ENCODE data around the gene ITGA2.

ITGA2 gene

DNA sequence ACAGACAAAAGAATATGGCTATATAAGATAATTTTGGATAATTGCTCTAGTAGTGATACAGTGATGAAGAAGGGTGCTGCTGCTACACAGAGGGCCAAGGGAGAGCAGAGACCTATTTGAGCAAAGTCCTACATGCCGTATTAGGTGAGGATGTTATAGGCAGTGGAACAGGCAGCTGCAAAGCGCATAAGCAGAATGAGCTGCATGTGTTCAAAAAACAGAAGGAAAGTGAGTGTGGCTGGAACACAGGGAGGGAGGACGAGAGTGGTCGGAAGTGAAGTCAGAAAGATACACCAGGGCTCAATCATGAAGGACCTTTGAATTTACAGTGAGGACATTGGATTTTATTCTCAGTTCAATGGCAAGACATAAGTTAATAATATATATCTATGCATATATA, 35.4 kb downstream of the ITGA2 start:
- TF ChIP-seq RAD21 (IDR thresholded peaks at IDR 0.05; ENCODE audit: low read depth) (no peak), TCF12 (IDR thresholded peaks at IDR 0.05; ENCODE audit: low read depth) (no peak), ZBTB7A (IDR thresholded peaks at IDR 0.05; ENCODE audit: low read depth) (no peak), CREB1 (IDR thresholded peaks at IDR 0.05; ENCODE audit: low read depth) (no peak), FOXM1 (IDR thresholded peaks at IDR 0.05; ENCODE audit: borderline replicate concordance, low read depth) (no peak), TEAD4 (IDR thresholded peaks at IDR 0.05) (no peak), CEBPB (IDR thresholded peaks at IDR 0.05) (no peak), YY1 (IDR thresholded peaks at IDR 0.05; ENCODE audit: low read depth) (no peak), EP300 (IDR thresholded peaks at IDR 0.05; ENCODE audit: borderline replicate concordance) (no peak), EGR1 (IDR thresholded peaks at IDR 0.05) (no peak), NFIC (IDR thresholded peaks at IDR 0.05) (no peak), TAF1 (IDR thresholded peaks at IDR 0.05; ENCODE audit: low read depth) (no peak)
- TF ChIP-seq, protein P1, sequence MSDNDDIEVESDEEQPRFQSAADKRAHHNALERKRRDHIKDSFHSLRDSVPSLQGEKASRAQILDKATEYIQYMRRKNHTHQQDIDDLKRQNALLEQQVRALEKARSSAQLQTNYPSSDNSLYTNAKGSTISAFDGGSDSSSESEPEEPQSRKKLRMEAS (IDR thresholded peaks at IDR 0.05) = no peak
- TF ChIP-seq, protein P2, sequence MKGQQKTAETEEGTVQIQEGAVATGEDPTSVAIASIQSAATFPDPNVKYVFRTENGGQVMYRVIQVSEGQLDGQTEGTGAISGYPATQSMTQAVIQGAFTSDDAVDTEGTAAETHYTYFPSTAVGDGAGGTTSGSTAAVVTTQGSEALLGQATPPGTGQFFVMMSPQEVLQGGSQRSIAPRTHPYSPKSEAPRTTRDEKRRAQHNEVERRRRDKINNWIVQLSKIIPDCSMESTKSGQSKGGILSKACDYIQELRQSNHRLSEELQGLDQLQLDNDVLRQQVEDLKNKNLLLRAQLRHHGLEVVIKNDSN (IDR thresholded peaks at IDR 0.05) = no peak
- TF ChIP-seq, protein P3, sequence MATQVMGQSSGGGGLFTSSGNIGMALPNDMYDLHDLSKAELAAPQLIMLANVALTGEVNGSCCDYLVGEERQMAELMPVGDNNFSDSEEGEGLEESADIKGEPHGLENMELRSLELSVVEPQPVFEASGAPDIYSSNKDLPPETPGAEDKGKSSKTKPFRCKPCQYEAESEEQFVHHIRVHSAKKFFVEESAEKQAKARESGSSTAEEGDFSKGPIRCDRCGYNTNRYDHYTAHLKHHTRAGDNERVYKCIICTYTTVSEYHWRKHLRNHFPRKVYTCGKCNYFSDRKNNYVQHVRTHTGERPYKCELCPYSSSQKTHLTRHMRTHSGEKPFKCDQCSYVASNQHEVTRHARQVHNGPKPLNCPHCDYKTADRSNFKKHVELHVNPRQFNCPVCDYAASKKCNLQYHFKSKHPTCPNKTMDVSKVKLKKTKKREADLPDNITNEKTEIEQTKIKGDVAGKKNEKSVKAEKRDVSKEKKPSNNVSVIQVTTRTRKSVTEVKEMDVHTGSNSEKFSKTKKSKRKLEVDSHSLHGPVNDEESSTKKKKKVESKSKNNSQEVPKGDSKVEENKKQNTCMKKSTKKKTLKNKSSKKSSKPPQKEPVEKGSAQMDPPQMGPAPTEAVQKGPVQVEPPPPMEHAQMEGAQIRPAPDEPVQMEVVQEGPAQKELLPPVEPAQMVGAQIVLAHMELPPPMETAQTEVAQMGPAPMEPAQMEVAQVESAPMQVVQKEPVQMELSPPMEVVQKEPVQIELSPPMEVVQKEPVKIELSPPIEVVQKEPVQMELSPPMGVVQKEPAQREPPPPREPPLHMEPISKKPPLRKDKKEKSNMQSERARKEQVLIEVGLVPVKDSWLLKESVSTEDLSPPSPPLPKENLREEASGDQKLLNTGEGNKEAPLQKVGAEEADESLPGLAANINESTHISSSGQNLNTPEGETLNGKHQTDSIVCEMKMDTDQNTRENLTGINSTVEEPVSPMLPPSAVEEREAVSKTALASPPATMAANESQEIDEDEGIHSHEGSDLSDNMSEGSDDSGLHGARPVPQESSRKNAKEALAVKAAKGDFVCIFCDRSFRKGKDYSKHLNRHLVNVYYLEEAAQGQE (IDR thresholded peaks at IDR 0.05; ENCODE audit: low read depth) = no peak

DNA sequence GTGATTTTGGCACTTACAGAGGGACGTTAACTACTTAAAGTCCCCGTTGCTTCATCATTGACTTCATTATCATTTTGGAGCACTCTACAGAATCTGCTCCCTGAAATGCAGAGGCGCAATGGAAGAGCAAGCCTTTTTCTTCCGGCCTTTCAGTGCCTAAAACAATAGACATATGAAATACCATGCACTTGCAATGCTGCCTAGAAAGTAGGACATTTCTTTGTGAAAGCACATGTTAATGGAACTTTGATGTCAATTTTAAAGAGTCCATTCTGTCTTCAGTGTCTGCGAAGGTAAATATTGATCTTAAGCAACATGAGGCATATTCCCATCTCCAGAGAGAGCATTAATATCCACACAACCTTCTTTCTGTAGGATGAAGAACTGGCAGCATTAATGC, 36.3 kb downstream of the ITGA2 start:
- no peak for TF ChIP-seq FOXM1 (IDR thresholded peaks at IDR 0.05; ENCODE audit: borderline replicate concordance, low read depth)
- no peak for TF ChIP-seq YY1 (IDR thresholded peaks at IDR 0.05; ENCODE audit: low read depth)
- TF ChIP-seq RAD21 (IDR thresholded peaks at IDR 0.05; ENCODE audit: low read depth) = no peak
- no peak for TF ChIP-seq TEAD4 (IDR thresholded peaks at IDR 0.05)
- TF ChIP-seq CREB1 (IDR thresholded peaks at IDR 0.05; ENCODE audit: low read depth) = no peak
- TF ChIP-seq EP300 (IDR thresholded peaks at IDR 0.05; ENCODE audit: borderline replicate concordance) = no peak
- TF ChIP-seq, protein P1 (IDR thresholded peaks at IDR 0.05) = no peak
- TF ChIP-seq NFIC (IDR thresholded peaks at IDR 0.05) = no peak
- TF ChIP-seq TCF12 (IDR thresholded peaks at IDR 0.05; ENCODE audit: low read depth) = no peak
- no peak for TF ChIP-seq TAF1 (IDR thresholded peaks at IDR 0.05; ENCODE audit: low read depth)
- no peak for TF ChIP-seq ZBTB7A (IDR thresholded peaks at IDR 0.05; ENCODE audit: low read depth)
- TF ChIP-seq, protein P3 (IDR thresholded peaks at IDR 0.05; ENCODE audit: low read depth) = no peak
- TF ChIP-seq, protein P2 (IDR thresholded peaks at IDR 0.05) = no peak
- TF ChIP-seq CEBPB (IDR thresholded peaks at IDR 0.05) = no peak
- no peak for TF ChIP-seq EGR1 (IDR thresholded peaks at IDR 0.05)

DNA sequence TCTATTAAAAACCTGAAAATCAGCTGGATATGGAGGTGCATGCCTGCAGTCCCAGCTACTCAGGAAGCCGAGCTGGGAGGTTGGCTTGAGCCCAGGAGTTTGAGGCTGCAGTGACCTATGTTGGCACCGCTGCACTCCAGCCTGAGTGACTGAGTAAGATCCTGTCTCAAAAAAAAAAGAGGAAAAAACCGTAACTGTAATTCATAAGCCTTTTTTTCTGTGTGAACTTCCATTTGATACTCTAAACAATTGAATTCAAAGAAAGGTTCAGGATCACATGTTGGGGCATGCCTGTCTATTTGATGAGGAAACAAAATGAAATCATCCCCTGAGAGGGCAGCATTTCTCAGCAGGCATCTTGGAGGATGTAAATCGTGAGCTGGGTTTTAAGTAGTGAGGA, 38.8 kb downstream of the ITGA2 start:
- TF ChIP-seq ZBTB7A (IDR thresholded peaks at IDR 0.05; ENCODE audit: low read depth) (no peak), CREB1 (IDR thresholded peaks at IDR 0.05; ENCODE audit: low read depth) (no peak)

DNA sequence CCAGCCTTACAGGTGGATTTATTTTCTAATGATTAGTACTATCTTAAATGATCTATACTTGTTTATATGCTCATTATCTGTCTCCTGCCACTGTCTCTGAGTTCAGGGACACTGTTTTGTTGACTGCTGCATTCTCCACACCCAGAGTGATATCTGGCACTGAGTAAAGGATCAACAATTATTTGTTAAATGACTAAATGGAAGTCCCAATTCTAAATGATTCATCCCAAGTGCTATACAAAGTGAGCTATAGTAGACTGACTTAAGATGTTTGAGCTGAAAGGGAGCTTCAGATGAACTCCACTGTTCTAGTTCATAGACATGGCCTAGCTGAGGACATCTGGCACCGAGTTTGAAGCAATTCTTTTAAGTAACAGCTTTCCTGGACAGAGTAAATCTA, 40.5 kb downstream of the ITGA2 start:
- no peak for TF ChIP-seq TAF1 (IDR thresholded peaks at IDR 0.05; ENCODE audit: low read depth)
- no peak for TF ChIP-seq FOXM1 (IDR thresholded peaks at IDR 0.05; ENCODE audit: borderline replicate concordance, low read depth)

DNA sequence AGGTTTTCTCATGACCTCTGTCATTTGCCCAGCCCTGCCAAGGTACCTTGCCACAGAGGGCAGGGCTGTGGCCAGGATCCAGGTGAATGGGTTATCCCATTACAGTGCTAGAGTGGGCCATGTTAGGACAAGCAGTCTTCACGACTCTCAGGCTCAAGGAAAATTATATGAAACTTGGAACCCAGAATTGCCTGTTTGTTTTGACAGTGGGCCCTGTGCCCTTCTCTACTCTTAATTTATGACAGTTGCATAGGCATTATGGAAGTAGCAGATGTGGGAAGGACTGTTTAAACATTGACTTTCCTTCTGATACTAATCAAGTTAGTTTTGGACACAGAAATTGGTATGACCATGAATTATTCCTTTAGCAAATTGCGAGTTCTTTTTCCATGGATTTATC, 41.7 kb downstream of the ITGA2 start:
- TF ChIP-seq TEAD4 (IDR thresholded peaks at IDR 0.05) (no peak), FOXM1 (IDR thresholded peaks at IDR 0.05; ENCODE audit: borderline replicate concordance, low read depth) (no peak), TAF1 (IDR thresholded peaks at IDR 0.05; ENCODE audit: low read depth) (no peak)

DNA sequence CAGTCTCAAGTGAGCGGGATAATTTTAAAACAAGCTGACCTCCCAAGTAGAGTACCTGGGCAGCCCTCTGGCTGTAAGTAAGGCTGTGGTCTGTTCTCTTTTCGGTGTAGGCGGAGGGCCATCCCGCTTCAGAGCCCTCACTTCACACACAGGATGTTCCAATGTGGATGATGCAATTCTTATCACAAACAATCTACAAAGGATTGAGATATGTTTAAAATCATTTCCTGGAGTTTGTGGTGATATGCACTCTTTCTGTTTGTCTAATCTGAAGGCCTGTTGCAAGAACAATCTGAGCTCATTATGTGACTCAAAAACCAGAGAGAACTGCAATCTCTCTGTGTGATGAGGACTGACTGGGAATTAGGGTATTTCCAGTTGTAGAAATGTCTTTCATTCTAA, 42.5 kb downstream of the ITGA2 start:
- TF ChIP-seq EP300 (IDR thresholded peaks at IDR 0.05; ENCODE audit: borderline replicate concordance) = no peak
- no peak for TF ChIP-seq EGR1 (IDR thresholded peaks at IDR 0.05)
- TF ChIP-seq TEAD4 (IDR thresholded peaks at IDR 0.05) = no peak
- no peak for TF ChIP-seq CREB1 (IDR thresholded peaks at IDR 0.05; ENCODE audit: low read depth)
- TF ChIP-seq, protein P2 (IDR thresholded peaks at IDR 0.05) = no peak
- TF ChIP-seq, protein P3 (IDR thresholded peaks at IDR 0.05; ENCODE audit: low read depth) = no peak
- no peak for TF ChIP-seq NFIC (IDR thresholded peaks at IDR 0.05)
- TF ChIP-seq ZBTB7A (IDR thresholded peaks at IDR 0.05; ENCODE audit: low read depth) = no peak
- no peak for TF ChIP-seq RAD21 (IDR thresholded peaks at IDR 0.05; ENCODE audit: low read depth)
